GM18868 (cell line): ENCODE data around the gene CCT5.

ENCODE experiments used
- ATAC-seq: cut with Tn5 transposase; IDR thresholded peaks from one replicate; pipeline ENCODE4 v1.9.1; 2021; ENCODE audit warnings: mild to moderate bottlenecking, moderate library complexity; ENCODE audit not compliant: unreplicated experiment

CCT5 gene

GRCh38 chr5:10249948-10250805, at the start of gene CCT5:
Gene CCT5 (plus strand): TSS chr5:10250280. CDS start chr5:10250341, 61 bp downstream.
- peak; percentile 83 for ATAC-seq

- ATAC-seq, result no peak
Measured at GRCh38 chr5:10201223-10201868, 48.7 kb upstream of the CCT5 start.

DNA sequence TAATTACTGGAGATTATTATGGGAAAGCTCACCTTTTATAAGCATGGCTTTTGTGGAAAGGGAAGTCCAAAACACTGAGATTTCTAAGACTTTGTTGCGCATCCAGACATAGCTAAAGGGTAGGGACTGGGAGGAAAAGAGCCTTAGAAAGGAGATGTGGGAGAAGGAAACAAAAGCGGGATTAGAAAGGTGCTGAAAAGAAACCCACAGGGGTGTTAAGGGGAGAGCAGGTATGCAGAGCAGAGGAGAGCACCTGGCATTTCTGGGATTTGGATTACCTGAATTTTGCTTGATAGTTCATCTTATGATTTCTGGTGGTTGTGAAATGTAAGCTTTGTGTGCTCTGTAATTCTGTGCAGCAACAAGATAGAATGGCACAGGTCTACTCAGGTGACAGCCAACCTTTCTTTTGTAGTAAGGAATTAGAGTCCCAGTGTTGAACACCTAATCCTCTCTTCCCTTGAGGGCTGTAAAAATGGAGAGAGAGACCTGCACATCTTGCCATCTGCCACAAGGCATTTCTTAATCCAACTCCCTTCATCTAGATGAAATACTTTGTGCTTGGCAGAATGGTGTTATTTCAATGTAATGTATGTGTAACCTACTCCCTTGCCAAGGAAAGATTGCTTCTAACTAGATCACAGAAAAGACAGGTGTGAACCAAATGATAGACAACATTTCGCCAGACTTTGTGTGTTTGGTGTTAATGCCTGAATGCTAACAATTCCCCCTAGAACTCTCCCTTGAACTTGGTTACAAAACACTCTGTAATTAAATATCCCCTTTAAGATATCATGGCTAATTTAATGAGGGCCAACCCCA, 47.8 kb upstream of the CCT5 start:
- ATAC-seq, result no peak

- ATAC-seq, result no peak
Measured at GRCh38 chr5:10209004-10209403, 41.1 kb upstream of the CCT5 start.

- no peak for ATAC-seq
Measured at GRCh38 chr5:10213316-10213715, 36.8 kb upstream of the CCT5 start.

- no peak for ATAC-seq
Measured at GRCh38 chr5:10214041-10214440, 36.0 kb upstream of the CCT5 start.

DNA sequence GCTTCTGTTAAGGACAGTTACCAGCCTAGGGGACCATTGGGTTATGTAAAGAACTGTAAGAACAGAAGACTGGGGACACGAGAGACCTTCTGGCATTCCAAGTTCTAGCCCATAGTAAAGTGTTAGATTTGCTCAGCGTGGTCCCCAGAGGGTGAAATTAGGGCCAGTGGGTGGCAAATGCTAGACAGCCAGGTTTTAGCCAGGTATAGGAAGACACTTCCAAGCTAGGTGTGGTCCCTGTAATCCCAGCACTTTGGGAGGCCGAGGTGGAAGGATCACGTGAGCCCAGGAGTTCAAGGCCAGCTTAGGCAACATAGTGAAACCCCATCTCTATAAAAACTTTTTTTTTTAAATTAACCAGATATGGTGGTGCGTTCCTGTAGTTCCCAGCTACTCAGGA, 34.7 kb upstream of the CCT5 start:
- no peak for ATAC-seq

- ATAC-seq, result no peak
Measured at GRCh38 chr5:10216107-10216506, 34.0 kb upstream of the CCT5 start.

DNA sequence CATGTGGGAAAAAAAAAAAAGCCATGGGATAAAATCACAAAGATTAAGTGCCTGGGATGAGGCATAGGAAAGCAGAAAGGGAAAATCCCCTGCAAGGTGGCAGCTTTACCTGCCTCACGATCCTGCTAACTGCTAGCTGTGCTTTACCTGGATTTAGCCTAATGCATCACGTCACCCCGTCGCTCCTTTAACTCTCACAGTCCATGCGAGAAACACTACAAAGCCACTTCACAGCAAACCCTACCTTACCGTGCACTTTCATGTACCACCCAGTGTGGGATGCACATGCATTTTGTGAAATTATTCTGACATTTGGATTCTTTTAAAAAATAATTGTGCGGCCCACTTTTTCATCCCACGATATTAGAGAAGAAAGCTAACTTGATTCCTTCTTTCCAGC, 31.4 kb upstream of the CCT5 start:
- no peak for ATAC-seq

DNA sequence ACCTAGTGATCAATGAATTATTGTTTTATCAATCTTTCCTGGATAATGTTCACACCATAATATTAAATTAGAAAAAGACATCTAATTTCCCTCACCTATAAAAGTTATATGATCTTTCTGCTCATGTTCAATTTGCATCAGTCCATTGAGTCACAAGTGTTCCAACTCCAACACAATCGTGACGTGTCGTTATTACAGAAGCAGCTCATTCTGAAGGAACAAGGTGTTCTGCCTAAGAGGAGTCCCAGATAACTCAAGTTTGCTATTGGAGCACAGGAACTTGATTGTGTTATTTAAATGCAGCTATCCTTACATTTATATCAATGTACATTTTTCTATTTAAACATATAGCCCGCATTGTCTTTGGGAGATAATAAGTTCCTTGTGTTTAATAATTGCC, 31.0 kb upstream of the CCT5 start:
- no peak for ATAC-seq

- ATAC-seq, result no peak
Measured at GRCh38 chr5:10220248-10220647, 29.8 kb upstream of the CCT5 start.

- no peak for ATAC-seq
Measured at GRCh38 chr5:10222326-10222725, 27.8 kb upstream of the CCT5 start.

DNA sequence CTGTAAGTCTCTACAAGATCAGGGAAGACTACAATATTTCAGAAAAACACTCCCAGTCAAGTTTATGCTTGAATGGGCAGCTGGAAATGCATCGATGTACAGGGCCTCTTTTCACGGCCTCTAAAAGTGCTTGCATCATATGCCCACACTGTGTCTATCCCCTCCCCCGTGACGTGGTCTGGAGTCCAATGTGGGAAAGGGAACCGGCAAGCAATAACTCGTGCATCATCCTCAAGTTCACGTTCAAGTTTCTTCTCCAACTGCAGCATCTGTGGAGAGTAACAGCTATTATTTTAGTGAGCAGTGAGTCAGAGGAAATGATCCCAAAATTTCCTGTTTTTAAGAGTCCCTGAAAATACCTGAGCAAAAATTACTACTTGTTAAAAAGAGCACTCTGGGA, 22.7 kb upstream of the CCT5 start:
- no peak for ATAC-seq

GRCh38 chr5:10228288-10228687, 21.8 kb upstream of the CCT5 start:
- no peak for ATAC-seq

DNA sequence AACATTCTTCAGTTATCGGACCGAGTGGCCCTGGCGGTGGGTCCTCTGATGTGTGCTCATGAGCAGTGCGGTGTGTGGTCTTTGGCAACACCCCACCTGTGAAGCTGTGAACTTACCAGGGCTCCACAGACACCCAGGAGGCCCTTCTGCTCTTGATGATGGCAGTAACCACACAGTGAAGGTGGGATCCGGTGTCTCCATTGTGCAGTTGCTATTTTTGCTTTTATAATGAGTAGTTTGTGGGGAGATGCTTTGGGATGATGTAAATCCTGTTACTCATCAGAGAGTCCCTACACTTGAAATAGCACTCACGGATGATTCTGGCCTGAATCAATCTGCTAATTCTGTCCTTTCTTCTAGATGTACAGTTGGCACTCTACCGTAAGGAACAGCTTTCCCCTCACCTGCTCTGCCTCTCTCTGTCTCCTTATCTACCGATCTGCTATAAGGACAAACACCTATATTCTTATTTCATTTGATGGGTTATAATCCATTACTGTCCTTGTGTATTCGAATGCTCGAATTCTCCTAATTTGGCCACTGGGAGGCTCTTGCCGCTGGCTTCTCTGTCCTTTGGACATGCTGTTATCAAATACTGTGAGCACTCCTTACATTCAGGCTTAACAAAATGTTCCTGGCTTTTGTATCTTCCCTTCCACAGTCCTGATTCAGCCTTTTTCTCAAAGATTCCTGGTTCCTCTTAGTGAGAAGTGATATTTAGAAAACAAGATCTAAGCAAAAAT, 20.6 kb upstream of the CCT5 start:
- ATAC-seq, result no peak

DNA sequence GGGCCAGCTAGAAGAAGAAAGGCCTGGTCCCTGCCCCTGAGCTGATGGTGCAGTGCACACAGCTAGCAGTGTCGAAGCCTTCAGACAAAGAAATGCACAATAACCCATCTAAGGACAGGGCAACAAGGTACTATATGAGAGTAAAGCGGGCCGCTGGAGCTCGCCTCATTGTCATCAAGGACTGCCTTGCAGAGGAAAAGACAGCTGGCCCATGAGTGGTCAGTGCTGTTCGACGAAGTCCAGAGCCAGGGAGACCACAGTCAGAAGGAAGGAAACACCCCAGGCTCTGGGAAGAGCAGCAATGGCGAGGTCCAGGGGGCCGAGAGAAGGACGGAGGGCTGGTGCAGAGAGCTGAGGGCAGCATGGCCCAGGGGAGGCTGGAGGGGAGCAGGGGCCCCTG, 17.7 kb upstream of the CCT5 start:
- no peak for ATAC-seq

DNA sequence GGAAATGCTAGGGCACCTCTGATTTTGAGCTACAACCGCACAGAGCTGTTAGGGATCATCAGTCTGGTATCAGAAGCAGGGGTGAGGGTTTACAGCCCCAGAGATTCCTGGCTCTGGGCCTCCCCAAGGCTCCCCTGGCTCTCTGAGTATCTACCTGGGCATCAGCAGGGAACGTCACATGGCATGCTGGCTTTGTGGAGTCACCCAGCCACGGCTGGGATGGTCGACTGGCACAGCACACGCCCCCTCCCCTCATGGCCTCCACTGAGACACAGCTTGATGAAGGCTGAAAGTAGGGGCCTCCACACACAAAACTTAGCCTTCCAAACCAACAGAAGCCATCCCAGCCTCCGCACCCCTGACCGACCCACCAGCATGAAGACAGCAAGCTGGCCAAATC, 17.1 kb upstream of the CCT5 start:
- no peak for ATAC-seq

DNA sequence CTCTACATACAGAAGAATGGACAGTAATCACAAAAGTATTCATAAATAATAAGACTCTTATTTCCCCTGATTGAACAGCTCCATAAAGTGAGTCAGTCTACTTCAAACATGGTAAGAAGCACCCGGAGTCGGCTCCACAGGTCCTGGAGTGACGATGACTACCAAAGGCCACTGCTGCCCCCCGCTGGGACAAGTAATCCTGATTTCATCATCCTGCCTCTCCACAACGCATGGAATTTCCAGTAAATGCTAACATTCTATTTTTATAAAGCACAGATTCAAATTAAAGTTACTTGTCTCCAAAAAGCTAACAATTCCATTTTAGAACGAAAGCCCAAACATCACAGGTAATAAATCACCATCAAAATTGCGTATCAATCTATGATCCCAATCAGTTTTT, 16.6 kb upstream of the CCT5 start:
- no peak for ATAC-seq

DNA sequence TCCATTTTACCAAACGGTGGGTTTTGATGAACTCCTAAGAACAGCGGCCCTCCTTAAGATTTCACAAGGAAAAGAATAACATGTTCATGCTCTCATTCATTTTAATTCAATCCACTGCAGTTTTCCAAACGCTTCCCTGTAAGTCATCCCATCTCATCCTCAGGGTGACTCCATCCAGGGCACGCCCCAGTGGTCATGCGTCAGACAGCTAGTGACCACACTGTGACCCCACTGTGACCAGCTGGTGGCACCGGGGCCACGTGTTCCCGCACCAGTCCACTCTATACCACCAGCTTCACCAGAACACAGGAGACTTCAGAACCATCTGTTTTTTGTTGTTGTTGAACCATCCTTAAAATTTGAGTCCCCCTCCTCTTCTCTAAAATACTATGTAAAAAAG, 14.7 kb upstream of the CCT5 start:
- ATAC-seq, result no peak

- ATAC-seq, result no peak
Measured at GRCh38 chr5:10243660-10244240, 6.3 kb upstream of the CCT5 start.
